ENCODE data around the gene COA1. TPM values are rescaled to one million over a fixed set of nuclear protein-coding genes. Genes with fewer than 3 reads are reported as not detected.
"Not testable (repeated sequence)": the region's sequence is repeated elsewhere in the genome, so short reads cannot be mapped to it uniquely, and the experiment has no call there.

Gene COA1
- total RNA-seq, 4 donors from 2014 or later = 35.3 to 775 (median 40.0) TPM

GRCh38 chr7:43630482-43630881 is 98.8 kb downstream of the COA1 start:
- Histone ChIP-seq H3K9me3 (no peaks in the 10 kb centered on the region), H3K36me3 (peaks cover 28% of the 10 kb centered on the region), H3K4me1 (no peaks in the 10 kb centered on the region), H3K27me3 (no peaks in the 10 kb centered on the region), H3K27ac (no peak overlapping the region), H3K4me3 (no peak overlapping the region)
- 94% methylated on average over 3 of the region's 3 CpGs for WGBS
- no peak for TF ChIP-seq POLR2A (IDR thresholded peaks at IDR 0.05)
- no peak for TF ChIP-seq EP300 (IDR thresholded peaks at IDR 0.05)
- TF ChIP-seq POLR2AphosphoS5 (IDR thresholded peaks at IDR 0.05) = no peak
- TF ChIP-seq, protein P1, sequence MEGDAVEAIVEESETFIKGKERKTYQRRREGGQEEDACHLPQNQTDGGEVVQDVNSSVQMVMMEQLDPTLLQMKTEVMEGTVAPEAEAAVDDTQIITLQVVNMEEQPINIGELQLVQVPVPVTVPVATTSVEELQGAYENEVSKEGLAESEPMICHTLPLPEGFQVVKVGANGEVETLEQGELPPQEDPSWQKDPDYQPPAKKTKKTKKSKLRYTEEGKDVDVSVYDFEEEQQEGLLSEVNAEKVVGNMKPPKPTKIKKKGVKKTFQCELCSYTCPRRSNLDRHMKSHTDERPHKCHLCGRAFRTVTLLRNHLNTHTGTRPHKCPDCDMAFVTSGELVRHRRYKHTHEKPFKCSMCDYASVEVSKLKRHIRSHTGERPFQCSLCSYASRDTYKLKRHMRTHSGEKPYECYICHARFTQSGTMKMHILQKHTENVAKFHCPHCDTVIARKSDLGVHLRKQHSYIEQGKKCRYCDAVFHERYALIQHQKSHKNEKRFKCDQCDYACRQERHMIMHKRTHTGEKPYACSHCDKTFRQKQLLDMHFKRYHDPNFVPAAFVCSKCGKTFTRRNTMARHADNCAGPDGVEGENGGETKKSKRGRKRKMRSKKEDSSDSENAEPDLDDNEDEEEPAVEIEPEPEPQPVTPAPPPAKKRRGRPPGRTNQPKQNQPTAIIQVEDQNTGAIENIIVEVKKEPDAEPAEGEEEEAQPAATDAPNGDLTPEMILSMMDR (IDR thresholded peaks at IDR 0.05) = no peak
- DNase-seq (ENCODE audit: low spot score in 2 of 2) = no peak

DNA sequence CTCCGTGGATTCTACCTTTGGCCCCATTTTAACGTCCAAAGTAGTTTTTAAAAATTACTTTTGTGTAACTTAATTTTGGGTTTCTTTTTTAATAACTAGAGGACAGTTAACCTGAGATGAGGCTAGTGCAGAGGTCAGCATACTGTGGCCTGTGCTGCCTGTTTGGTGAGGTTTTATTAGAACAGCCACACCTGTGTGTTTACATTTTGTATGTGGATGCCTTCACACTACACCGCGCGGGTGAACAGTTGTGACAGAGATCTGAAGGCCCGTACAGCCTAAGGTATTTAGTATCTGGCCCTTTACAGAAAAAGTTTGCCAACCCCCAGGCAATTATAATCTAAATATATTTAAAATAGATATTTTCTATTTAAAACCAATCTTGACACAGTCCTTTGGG is 99.5 kb downstream of the COA1 start:
- Histone ChIP-seq H3K4me1 (no peaks in the 10 kb centered on the region), H3K4me3 (no peak overlapping the region), H3K9me3 (no peaks in the 10 kb centered on the region), H3K27me3 (no peaks in the 10 kb centered on the region), H3K27ac (no peak overlapping the region), H3K36me3 (peaks cover 22% of the 10 kb centered on the region)
- TF ChIP-seq EP300 (IDR thresholded peaks at IDR 0.05) (no peak), POLR2AphosphoS5 (IDR thresholded peaks at IDR 0.05) (no peak), POLR2A (IDR thresholded peaks at IDR 0.05) (no peak)
- TF ChIP-seq, protein P1 (IDR thresholded peaks at IDR 0.05) = no peak
- WGBS = 65% methylated on average over 6 of the region's 6 CpGs
- no peak for DNase-seq (ENCODE audit: low spot score in 2 of 2)

GRCh38 chr7:43628431-43628830 is 100.9 kb downstream of the COA1 start:
- no peak for TF ChIP-seq POLR2A (IDR thresholded peaks at IDR 0.05)
- TF ChIP-seq, protein P1 (IDR thresholded peaks at IDR 0.05) = no peak
- TF ChIP-seq EP300 (IDR thresholded peaks at IDR 0.05) = no peak
- no peak for TF ChIP-seq POLR2AphosphoS5 (IDR thresholded peaks at IDR 0.05)
- Histone ChIP-seq H3K27me3 (no peaks in the 10 kb centered on the region), H3K27ac (no peak overlapping the region), H3K4me1 (no peaks in the 10 kb centered on the region), H3K4me3 (no peak overlapping the region), H3K9me3 (no peaks in the 10 kb centered on the region), H3K36me3 (peaks cover 22% of the 10 kb centered on the region)
- DNase-seq (ENCODE audit: low spot score in 2 of 2) = no peak
- 96% methylated on average over 2 of the region's 2 CpGs for WGBS

- H3K27ac ChIP-seq; H3K9me3 ChIP-seq; H3K4me1 ChIP-seq; H3K27me3 ChIP-seq; DNase-seq (ENCODE audit: low spot score in 2 of 2); H3K4me3 ChIP-seq: not testable (repeated sequence)
- peaks cover 17% of the 10 kb centered on the region for H3K36me3 ChIP-seq
- 90% methylated on average over 3 of the region's 3 CpGs for WGBS
Measured at GRCh38 chr7:43627798-43628197, 101.5 kb downstream of the COA1 start.

DNA sequence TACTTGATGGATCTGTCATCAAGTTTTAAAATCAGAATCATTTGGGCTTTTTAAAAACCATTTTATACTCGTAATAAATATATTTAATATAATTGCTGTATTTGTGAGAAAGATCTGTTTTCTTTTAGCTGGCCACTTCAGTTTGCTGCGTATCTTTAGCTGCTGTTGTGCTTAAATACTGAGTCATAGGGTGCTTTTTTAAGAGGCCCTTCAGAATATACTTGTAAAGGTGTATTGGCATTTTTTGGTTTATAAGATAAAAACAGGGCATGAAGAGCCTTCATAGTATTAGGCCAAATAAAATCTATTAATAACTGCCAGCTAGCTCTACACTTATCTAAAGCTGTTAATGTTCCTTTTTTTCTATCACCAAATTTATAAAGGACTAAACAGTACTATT is 102.6 kb downstream of the COA1 start:
- no peaks in the 10 kb centered on the region for H3K9me3 ChIP-seq
- peaks cover 10% of the 10 kb centered on the region for H3K36me3 ChIP-seq
- no peaks in the 10 kb centered on the region for H3K4me1 ChIP-seq
- 89% methylated on average over 2 of the region's 2 CpGs for WGBS
- TF ChIP-seq EP300 (IDR thresholded peaks at IDR 0.05) = no peak
- no peak for TF ChIP-seq POLR2AphosphoS5 (IDR thresholded peaks at IDR 0.05)
- TF ChIP-seq POLR2A (IDR thresholded peaks at IDR 0.05) = no peak
- TF ChIP-seq, protein P1 (IDR thresholded peaks at IDR 0.05) = no peak
- H3K4me3 ChIP-seq = no peak overlapping the region
- H3K27ac ChIP-seq = no peak overlapping the region
- no peak for DNase-seq (ENCODE audit: low spot score in 2 of 2)
- no peaks in the 10 kb centered on the region for H3K27me3 ChIP-seq

GRCh38 chr7:43625980-43626379 is 103.3 kb downstream of the COA1 start:
- H3K27ac ChIP-seq = no peak overlapping the region
- no peaks in the 10 kb centered on the region for H3K9me3 ChIP-seq
- 87% methylated on average over 4 of the region's 4 CpGs for WGBS
- H3K36me3 ChIP-seq = peaks cover 15% of the 10 kb centered on the region
- H3K4me1 ChIP-seq = no peaks in the 10 kb centered on the region
- H3K27me3 ChIP-seq = no peaks in the 10 kb centered on the region
- H3K4me3 ChIP-seq = no peak overlapping the region
- no peak for DNase-seq (ENCODE audit: low spot score in 2 of 2)
- TF ChIP-seq POLR2A (IDR thresholded peaks at IDR 0.05) = no peak
- no peak for TF ChIP-seq POLR2AphosphoS5 (IDR thresholded peaks at IDR 0.05)
